ENCODE measurements around the gene DTX1. TPM values are rescaled to one million over a fixed set of nuclear protein-coding genes. Genes with fewer than 3 reads are reported as not detected.

DTX1 gene
- total and polyA plus RNA-seq, 2 of the 8 experiments (the other 6 are each of a cell fraction or from before 2014, with no cell fraction given), result 4.7 to 6.9 TPM

DNA sequence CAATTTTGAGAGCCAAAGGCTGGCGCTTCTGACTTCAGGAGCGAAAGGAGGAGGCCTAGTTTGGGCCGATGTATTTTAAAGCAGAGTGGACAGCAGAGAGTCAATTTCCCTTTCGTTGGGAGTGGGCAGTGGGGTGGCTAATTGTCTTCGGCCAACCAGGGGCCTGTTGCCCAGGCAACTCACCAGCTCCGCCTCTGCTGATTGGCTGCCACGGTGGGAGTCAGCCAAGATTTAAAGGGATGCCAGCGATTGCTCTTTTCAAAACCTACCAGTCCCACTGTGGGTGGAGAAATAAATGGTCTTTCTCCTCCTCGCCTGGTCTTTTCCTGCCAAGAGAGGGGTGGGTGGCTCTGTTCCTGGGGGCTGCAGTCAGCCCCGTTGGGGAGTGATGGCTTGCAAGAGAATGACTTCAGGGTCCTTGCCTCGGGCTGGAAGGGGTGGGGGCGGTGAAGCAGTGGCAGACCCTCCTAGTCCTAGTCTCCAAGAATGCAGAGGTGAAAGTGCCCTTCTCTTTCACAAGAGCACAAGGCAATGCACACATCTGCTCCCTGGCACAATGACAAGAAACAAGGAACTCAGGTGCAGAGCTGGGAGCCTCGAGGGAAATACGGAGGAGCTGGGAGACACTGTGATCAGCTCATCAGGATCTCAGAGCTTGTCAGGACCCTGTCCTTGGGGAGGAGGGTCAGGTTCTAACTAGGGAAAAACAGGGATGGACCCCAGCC lies 41.3 kb downstream of the DTX1 start:
- Histone ChIP-seq H2BK20ac (ENCODE audit: low read length) (0 out of 2 replicates have a peak overlapping the region, but pooled peaks have one; percentile 61), H3K4me2 (ENCODE audit: insufficient read depth in 1 of 2, low read depth in 2 of 2, low read length in 2 of 2) (peak overlapping the region in 1 of 2 experiments; percentile 31; a peak in 3 of 4 replicates), H2BK120ac (replicated peaks; ENCODE audit: low read depth, low read length) (peak overlapping the region; percentile 77), H3K9ac (replicated peaks in 1 of 4; ENCODE audit: extremely low read depth in 1 of 4, low read depth in 3 of 4, low read length in 3 of 4) (no peak overlapping the region), H3K27me3 (replicated peaks in 1 of 4; ENCODE audit: control insufficient read depth in 3 of 4, extremely low read depth in 1 of 4, insufficient read depth in 3 of 4, low read length in 3 of 4) (no peaks in the 10 kb centered on the region), H4K8ac (ENCODE audit: extremely low read depth, insufficient read depth, low read length) (no peak overlapping the region), H2BK12ac (ENCODE audit: low read depth, low read length) (peak overlapping the region; percentile 60; the same call in 1 of the 2 replicates), H2BK5ac (ENCODE audit: low read depth, low read length) (peak overlapping the region; percentile 75), H3K79me2 (ENCODE audit: control insufficient read depth in 1 of 2, insufficient read depth in 2 of 2, low read length in 2 of 2) (no peaks in the 10 kb centered on the region), H3K4me3 (ENCODE audit: extremely low read depth in 1 of 4, insufficient read depth in 2 of 4, low read depth in 3 of 4, low read length in 4 of 4) (no peak overlapping the region), H4K5ac (ENCODE audit: insufficient read length, low read depth, low read length) (no peak overlapping the region), H4K20me1 (replicated peaks in 1 of 2; ENCODE audit: control insufficient read depth in 1 of 2, insufficient read depth in 2 of 2, low read length in 2 of 2) (no peaks in the 10 kb centered on the region), H3K23me2 (ENCODE audit: low read depth, low read length) (peaks cover 3% of the 10 kb centered on the region; the same call in 1 of the 2 replicates), H2AFZ (ENCODE audit: low read length) (no peak overlapping the region), H2BK15ac (ENCODE audit: low read length) (no peak overlapping the region), H3K36me3 (ENCODE audit: control insufficient read depth in 2 of 4, insufficient read depth in 4 of 4, low read length in 3 of 4) (no peaks in the 10 kb centered on the region), H2AK5ac (ENCODE audit: low read depth, low read length) (no peak overlapping the region), H3K79me1 (ENCODE audit: low read depth, low read length) (no peaks in the 10 kb centered on the region), H3K4ac (replicated peaks; ENCODE audit: insufficient read length, low read depth, low read length) (peak overlapping the region; percentile 66), H3K14ac (ENCODE audit: insufficient read length) (no peak overlapping the region), H3K18ac (ENCODE audit: extremely low read depth, low read length) (peak overlapping the region; percentile 32), H3K23ac (ENCODE audit: insufficient read length) (no peak overlapping the region), H3K9me3 (ENCODE audit: insufficient read depth in 2 of 2, low read depth in 1 of 2, low read length in 1 of 2) (no peaks in the 10 kb centered on the region), H3K27ac (ENCODE audit: low read depth, low read length) (no peak overlapping the region), H4K91ac (replicated peaks; ENCODE audit: insufficient read length, low read length) (peak overlapping the region; percentile 20), H3K56ac (replicated peaks; ENCODE audit: insufficient read length, low read depth, low read length) (no peak overlapping the region), H3K4me1 (replicated peaks in 1 of 4; ENCODE audit: control insufficient read depth in 3 of 4, insufficient read depth in 4 of 4, low read length in 3 of 4) (peaks cover 0 to 11% (median 6%) of the 10 kb centered on the region in 4 experiments; a peak in 5 of 7 replicates)
- no peak for FAIRE-seq
- TF ChIP-seq CTBP2 (IDR thresholded peaks at IDR 0.05; ENCODE audit: borderline replicate concordance, insufficient read depth, insufficient read length, low read length) (no peak), RFX5 (IDR thresholded peaks at IDR 0.05; ENCODE audit: borderline replicate concordance, low read depth, low read length) (peak; percentile 49; the same call in 1 of the 2 replicates)
- 74% methylated on average over 14 of the region's 14 CpGs; no CpG with 5 or more reads in 1 of the 2 experiments for WGBS, 2 experiments (ENCODE audit: extremely low coverage in 1 of 2, insufficient coverage in 1 of 2, insufficient read length in 1 of 2, insufficient replicate concordance in 2 of 2, low coverage in 1 of 2, low lambda C conversion rate in 2 of 2, missing lambda C conversion rate in 1 of 2)
- ChIA-PET POLR2A (ENCODE audit: partially characterized antibody) (interaction anchor here (1.4 kb wide), 1 partner anchor 12 kb away, joined by 3 read pairs; no protein-coding TSS in a partner anchor), CTCF (ENCODE audit: partially characterized antibody) (interaction anchor here (0.5 to 6.9 kb wide), 37 partner anchors 8 to 634 kb away, joined by 3 to 67 read pairs (median 5); partner anchors contain the start of genes DTX1 and RASAL1)
- peak in 1 of 2 experiments; percentile 73 for DNase-seq (ENCODE audit: low read depth in 1 of 2, low spot score in 2 of 2)
